H9 (cell line): ENCODE data around the gene KANSL1L. TPM values are rescaled to one million over a fixed set of nuclear protein-coding genes. Genes with fewer than 3 reads are reported as not detected.

Experiments
- DNase-seq: peaks from one replicate; pipeline ENCODE4 v3.0.0-alpha.2; 2017
- H2AFZ ChIP-seq: one replicate; pipeline ENCODE4 v1.6.1; 2013; ENCODE audit warnings: mild to moderate bottlenecking, low read length, control low read depth, moderate library complexity
- H2AK5ac ChIP-seq: 2 replicates; pipeline ENCODE4 v1.6.1; 2013; ENCODE audit warnings: low read length, control low read depth, mixed read lengths; ENCODE audit not compliant: insufficient read length
- H2BK120ac ChIP-seq: one replicate; pipeline ENCODE4 v1.6.1; 2013; ENCODE audit warnings: low read depth, mild to moderate bottlenecking, low read length, control low read depth, inconsistent platforms; ENCODE audit not compliant: poor library complexity, severe bottlenecking
- H2BK12ac ChIP-seq: 2 replicates; pipeline ENCODE4 v1.6.1; 2013; ENCODE audit warnings: low read length, control low read depth, mixed read lengths, low read depth; ENCODE audit not compliant: insufficient read length
- H2BK15ac ChIP-seq: 2 replicates; pipeline ENCODE4 v1.6.1; 2013; ENCODE audit warnings: low read depth, low read length, control low read depth
- H2BK20ac ChIP-seq: one replicate; pipeline ENCODE4 v1.6.1; 2013; ENCODE audit warnings: low read depth, mild to moderate bottlenecking, low read length, control low read depth, inconsistent platforms; ENCODE audit not compliant: poor library complexity, severe bottlenecking
- H2BK5ac ChIP-seq: 2 replicates; pipeline ENCODE4 v1.6.1; 2013; ENCODE audit warnings: low read length, control low read depth, mixed read lengths; ENCODE audit not compliant: insufficient read length
- H3K14ac ChIP-seq: 2 replicates; pipeline ENCODE4 v1.6.1; 2013; ENCODE audit warnings: low read length, control low read depth; ENCODE audit not compliant: insufficient read depth
- H3K18ac ChIP-seq: 2 replicates; pipeline ENCODE4 v1.6.1; 2013; ENCODE audit warnings: low read depth, mild to moderate bottlenecking, mixed read lengths, low read length, control low read depth; ENCODE audit not compliant: insufficient read length
- H3K23ac ChIP-seq: 2 replicates; pipeline ENCODE4 v1.6.1; 2013; ENCODE audit warnings: low read length, control low read depth, mixed read lengths, low read depth; ENCODE audit not compliant: insufficient read length
- H3K23me2 ChIP-seq: 2 replicates; pipeline ENCODE4 v1.6.1; 2013; ENCODE audit warnings: low read depth, mild to moderate bottlenecking, mixed read lengths, low read length, control low read depth; ENCODE audit not compliant: insufficient read length, poor library complexity, severe bottlenecking
- H3K27ac ChIP-seq: 2 replicates; pipeline ENCODE4 v1.5.1; 2013; ENCODE audit warnings: low read length, control low read depth, mixed read lengths, low read depth; ENCODE audit not compliant: insufficient read length
- H3K27me3 ChIP-seq: 2 replicates; pipeline ENCODE4 v1.6.1; 2013; ENCODE audit warnings: low read length, control low read depth, inconsistent platforms; ENCODE audit not compliant: insufficient read depth
- H3K4ac ChIP-seq: 2 replicates; pipeline ENCODE4 v1.6.1; 2013; ENCODE audit warnings: low read depth, mild to moderate bottlenecking, control low read depth, inconsistent platforms, low read length, moderate library complexity
- H3K4me1 ChIP-seq: 2 replicates; pipeline ENCODE4 v1.6.1; 2013; ENCODE audit warnings: low read length, control low read depth, inconsistent platforms; ENCODE audit not compliant: insufficient read depth
- H3K4me2 ChIP-seq: 2 replicates; pipeline ENCODE4 v1.6.1; 2013; ENCODE audit warnings: low read length, control low read depth, mixed read lengths; ENCODE audit not compliant: insufficient read length, insufficient read depth
- H3K56ac ChIP-seq: 2 replicates; pipeline ENCODE4 v1.6.1; 2013; ENCODE audit warnings: low read depth, mild to moderate bottlenecking, mixed read lengths, low read length, control low read depth; ENCODE audit not compliant: insufficient read length
- H3K79me1 ChIP-seq: 2 replicates; pipeline ENCODE4 v1.6.1; 2013; ENCODE audit warnings: low read depth, mild to moderate bottlenecking, moderate library complexity, low read length, control low read depth, inconsistent platforms; ENCODE audit not compliant: insufficient read depth, poor library complexity, severe bottlenecking
- H3K79me2 ChIP-seq: 2 replicates; pipeline ENCODE4 v1.6.1; 2013; ENCODE audit warnings: low read length, control low read depth, inconsistent platforms; ENCODE audit not compliant: insufficient read depth
- H3K9ac ChIP-seq: 2 replicates; pipeline ENCODE4 v1.6.1; 2013; ENCODE audit warnings: low read length, control low read depth, mixed read lengths; ENCODE audit not compliant: insufficient read length; ENCODE audit errors: extremely low read depth
- H3K9me3 ChIP-seq: one replicate; pipeline ENCODE4 v1.6.1; 2013; ENCODE audit warnings: low read depth, low read length, inconsistent platforms; ENCODE audit not compliant: control insufficient read depth
- H3T11ph ChIP-seq: one replicate; pipeline ENCODE4 v1.6.1; 2013; ENCODE audit warnings: mild to moderate bottlenecking, low read length, control low read depth, inconsistent platforms
- H4K20me1 ChIP-seq: one replicate; pipeline ENCODE4 v1.6.1; 2013; ENCODE audit not compliant: control insufficient read depth, insufficient read length, insufficient read depth
- H4K5ac ChIP-seq: 2 replicates; pipeline ENCODE4 v1.6.1; 2013; ENCODE audit warnings: low read depth, mild to moderate bottlenecking, mixed read lengths, low read length, control low read depth; ENCODE audit not compliant: insufficient read length
- H4K8ac ChIP-seq: replicated peaks from 2 replicates; pipeline ENCODE4 v1.6.1; 2013; ENCODE audit warnings: low read length, control low read depth, mixed read lengths, low read depth; ENCODE audit not compliant: insufficient read length
- H4K91ac ChIP-seq: 2 replicates; pipeline ENCODE4 v1.6.1; 2013; ENCODE audit warnings: low read depth, mild to moderate bottlenecking, moderate library complexity, mixed read lengths, low read length, control low read depth; ENCODE audit not compliant: insufficient read length
- H3K27ac Mint-ChIP-seq, 3 experiments: 2 replicates in 2 of 3; 3 replicates in 1 of 3; pipeline ENCODE4 v1.8.0; 2020 to 2021; ENCODE audit warnings: mixed read lengths in 3 of 3, mild to moderate bottlenecking in 1 of 3, moderate library complexity in 1 of 3
- H3K27me3 Mint-ChIP-seq: 2 replicates; pipeline ENCODE4 v1.8.0; 2021; ENCODE audit warnings: low read depth, mild to moderate bottlenecking, moderate library complexity, mixed read lengths
- H3K36me3 Mint-ChIP-seq, 3 experiments: 2 replicates in 2 of 3; 3 replicates in 1 of 3; pipeline ENCODE4 v1.8.0; 2020 to 2021; ENCODE audit warnings: low read depth in 3 of 3, mixed read lengths in 3 of 3; ENCODE audit not compliant: insufficient read depth in 1 of 3
- H3K4me1 Mint-ChIP-seq, 2 experiments: 2 replicates each; pipeline ENCODE4 v1.8.0; 2020; ENCODE audit warnings: mixed read lengths in 2 of 2
- H3K4me3 Mint-ChIP-seq, 2 experiments: 2 replicates in 1 of 2; 3 replicates in 1 of 2; pipeline ENCODE4 v1.8.0; 2020 to 2021; ENCODE audit warnings: mild to moderate bottlenecking in 2 of 2, mixed read lengths in 2 of 2, moderate library complexity in 1 of 2
- H3K9me3 Mint-ChIP-seq, 2 experiments: 2 replicates in 1 of 2; 3 replicates in 1 of 2; pipeline ENCODE4 v1.8.0; 2020; ENCODE audit warnings: mild to moderate bottlenecking in 2 of 2, mixed read lengths in 2 of 2, moderate library complexity in 1 of 2
- WGBS: extraction: QIAGEN DNeasy Blood & Tissue Kit; methylation state at CpG from one replicate; pipeline ENCODE4 v1.1.7; 2013; ENCODE audit warnings: missing lambda C conversion rate, low lambda C conversion rate, mixed read lengths; ENCODE audit not compliant: insufficient read length; ENCODE audit errors: extremely low coverage; 5-methylcytosine and 5-hydroxymethylcytosine counted together
- total RNA-seq: library from RNA; stranded (reverse); gene quantifications from 2 replicates; pipeline ENCODE4 v1.2.1, GENCODE V29; 2021
- TF ChIP-seq, protein P1 (sequence below): fragments of 200-600 bp; sonication (generic); conservative IDR thresholded peaks from 3 replicates; pipeline ENCODE4 v1.8.0; 2021; ENCODE audit warnings: antibody characterized with exemption, mild to moderate bottlenecking

KANSL1L gene
- total RNA-seq, 1 experiment from 2014 or later, result 8.2 TPM

DNA sequence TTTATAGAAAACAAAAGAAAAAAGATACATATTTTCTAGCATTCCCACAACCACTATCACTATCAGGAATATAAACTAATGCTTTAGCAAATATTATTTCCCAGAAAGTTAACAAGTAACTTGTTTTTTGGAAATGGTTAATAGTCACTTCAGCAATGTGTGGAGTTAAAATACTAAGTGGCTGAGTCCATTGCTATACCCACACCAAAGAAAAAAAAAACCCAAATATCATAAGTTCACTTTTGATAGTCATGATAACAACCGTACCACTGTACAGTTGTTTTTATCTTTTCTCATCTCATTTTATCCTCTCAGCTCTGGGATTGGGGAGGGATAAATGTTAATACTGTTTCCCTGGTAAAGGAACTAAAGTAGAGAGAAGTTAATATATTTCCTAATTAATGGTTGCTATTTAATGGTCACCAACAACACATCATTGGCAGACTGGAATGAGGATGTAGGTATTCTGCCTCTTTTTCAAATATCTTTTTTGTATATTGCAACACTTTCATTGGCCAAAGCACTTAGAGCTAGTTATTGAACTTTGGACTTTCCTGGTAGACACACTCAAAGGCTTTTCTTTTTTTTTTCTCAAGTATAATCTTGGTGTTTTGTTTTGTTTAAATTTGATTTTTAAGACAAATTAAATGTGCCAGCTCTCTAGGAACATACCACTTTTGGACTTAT, 18.4 kb upstream of the KANSL1L start:
- Histone ChIP-seq H3K27ac (no peak overlapping the region), H3K4me1 (no peaks in the 10 kb centered on the region), H3K4ac (no peak overlapping the region), H4K91ac (no peak overlapping the region), H3K4me2 (no peak overlapping the region), H3T11ph (no peak overlapping the region), H3K27me3 (no peaks in the 10 kb centered on the region), H3K23me2 (no peaks in the 10 kb centered on the region), H3K56ac (no peak overlapping the region), H3K14ac (no peak overlapping the region), H3K9me3 (no peaks in the 10 kb centered on the region), H3K79me1 (no peaks in the 10 kb centered on the region), H2BK20ac (no peak overlapping the region), H2BK120ac (no peak overlapping the region), H2BK12ac (no peak overlapping the region), H2AK5ac (no peak overlapping the region), H2BK15ac (no peak overlapping the region), H3K18ac (no peak overlapping the region), H3K23ac (no peak overlapping the region), H4K8ac (no peak overlapping the region), H4K5ac (no peak overlapping the region), H4K20me1 (no peaks in the 10 kb centered on the region), H2BK5ac (no peak overlapping the region), H3K79me2 (no peaks in the 10 kb centered on the region), H2AFZ (no peak overlapping the region), H3K9ac (no peak overlapping the region)
- Mint-ChIP-seq H3K27me3 (no peaks in the 10 kb centered on the region; the same call in 1 of the 2 replicates), H3K9me3 (peaks cover 23 to 25% of the 10 kb centered on the region in 2 experiments), H3K36me3 (peaks cover 14 to 22% (median 16%) of the 10 kb centered on the region in 3 experiments), H3K4me1 (no peaks in the 10 kb centered on the region), H3K27ac (no peak overlapping the region), H3K4me3 (no peak overlapping the region)
- TF ChIP-seq, protein P1, sequence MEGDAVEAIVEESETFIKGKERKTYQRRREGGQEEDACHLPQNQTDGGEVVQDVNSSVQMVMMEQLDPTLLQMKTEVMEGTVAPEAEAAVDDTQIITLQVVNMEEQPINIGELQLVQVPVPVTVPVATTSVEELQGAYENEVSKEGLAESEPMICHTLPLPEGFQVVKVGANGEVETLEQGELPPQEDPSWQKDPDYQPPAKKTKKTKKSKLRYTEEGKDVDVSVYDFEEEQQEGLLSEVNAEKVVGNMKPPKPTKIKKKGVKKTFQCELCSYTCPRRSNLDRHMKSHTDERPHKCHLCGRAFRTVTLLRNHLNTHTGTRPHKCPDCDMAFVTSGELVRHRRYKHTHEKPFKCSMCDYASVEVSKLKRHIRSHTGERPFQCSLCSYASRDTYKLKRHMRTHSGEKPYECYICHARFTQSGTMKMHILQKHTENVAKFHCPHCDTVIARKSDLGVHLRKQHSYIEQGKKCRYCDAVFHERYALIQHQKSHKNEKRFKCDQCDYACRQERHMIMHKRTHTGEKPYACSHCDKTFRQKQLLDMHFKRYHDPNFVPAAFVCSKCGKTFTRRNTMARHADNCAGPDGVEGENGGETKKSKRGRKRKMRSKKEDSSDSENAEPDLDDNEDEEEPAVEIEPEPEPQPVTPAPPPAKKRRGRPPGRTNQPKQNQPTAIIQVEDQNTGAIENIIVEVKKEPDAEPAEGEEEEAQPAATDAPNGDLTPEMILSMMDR, result no peak
- DNase-seq, result no peak
- whole genome bisulfite sequencing, result no CpG with 5 or more reads among the region's 1 CpG
